GM23248 (cell line): ENCODE results near the gene LGSN. TPM values are rescaled to one million over a fixed set of nuclear protein-coding genes. Genes with fewer than 3 reads are reported as not detected.
"Not testable (repeated sequence)": the region's sequence is repeated elsewhere in the genome, so short reads cannot be mapped to it uniquely, and the experiment has no call there.

Experiments
- DNase-seq: peaks from one replicate; pipeline ENCODE4 v3.0.0-alpha.2; 2015
- H2AFZ ChIP-seq: fragments of 200-600 bp; sonication (generic); 2 replicates; pipeline ENCODE4 v1.6.1; 2016; ENCODE audit warnings: antibody characterized with exemption
- H3F3A ChIP-seq: fragments of 200-600 bp; sonication (generic); 2 replicates; pipeline ENCODE4 v1.6.1; 2016; ENCODE audit warnings: mild to moderate bottlenecking, antibody characterized with exemption, mixed run types; ENCODE audit not compliant: insufficient read depth
- H3K27ac ChIP-seq: fragments of 200-600 bp; sonication (generic); 2 replicates; pipeline ENCODE4 v1.5.1; 2016; ENCODE audit warnings: mild to moderate bottlenecking
- H3K27me3 ChIP-seq: fragments of 200-600 bp; sonication (generic); replicated peaks from 2 replicates; pipeline ENCODE4 v1.6.1; 2016; ENCODE audit warnings: mild to moderate bottlenecking; ENCODE audit not compliant: insufficient read depth
- H3K36me3 ChIP-seq: fragments of 200-600 bp; sonication (generic); 2 replicates; pipeline ENCODE4 v1.6.1; 2016; ENCODE audit warnings: low read depth, mild to moderate bottlenecking
- H3K4me1 ChIP-seq: fragments of 200-600 bp; sonication (generic); 2 replicates; pipeline ENCODE4 v1.6.1; 2016; ENCODE audit warnings: mild to moderate bottlenecking; ENCODE audit not compliant: insufficient read depth
- H3K4me2 ChIP-seq: fragments of 200-600 bp; sonication (generic); one replicate; pipeline ENCODE4 v1.6.1; 2016; ENCODE audit warnings: mild to moderate bottlenecking; ENCODE audit not compliant: unreplicated experiment
- H3K4me3 ChIP-seq: fragments of 200-600 bp; sonication (generic); 2 replicates; pipeline ENCODE4 v1.5.1; 2016; ENCODE audit warnings: mild to moderate bottlenecking
- H3K79me2 ChIP-seq: fragments of 200-600 bp; sonication (generic); 2 replicates; pipeline ENCODE4 v1.6.1; 2016; ENCODE audit warnings: mild to moderate bottlenecking; ENCODE audit not compliant: insufficient read depth
- H3K9ac ChIP-seq: fragments of 200-600 bp; sonication (generic); 2 replicates; pipeline ENCODE4 v1.6.1; 2016; ENCODE audit warnings: mild to moderate bottlenecking
- H3K9me2 ChIP-seq: fragments of 200-600 bp; sonication (generic); 2 replicates; pipeline ENCODE4 v1.6.1; 2016; ENCODE audit warnings: mixed run types, mild to moderate bottlenecking, moderate library complexity; ENCODE audit not compliant: insufficient read depth
- H3K9me3 ChIP-seq: fragments of 200-600 bp; sonication (generic); one replicate; pipeline ENCODE4 v1.6.1; 2017; ENCODE audit warnings: low read depth
- H4K20me1 ChIP-seq: fragments of 200-600 bp; sonication (generic); 2 replicates; pipeline ENCODE4 v1.6.0; 2016; ENCODE audit not compliant: insufficient read depth
- EZH2 ChIP-seq: fragments of 200-600 bp; sonication (generic); IDR thresholded peaks from 2 replicates; pipeline ENCODE4 v1.6.1; 2018; ENCODE audit warnings: antibody characterized with exemption, mild to moderate bottlenecking; ENCODE audit not compliant: insufficient read depth, poor library complexity, severe bottlenecking
- EZH2phosphoT487 ChIP-seq: fragments of 200-600 bp; sonication (generic); IDR thresholded peaks from 2 replicates; pipeline ENCODE4 v1.6.1; 2018; ENCODE audit warnings: antibody characterized with exemption, moderate library complexity, mild to moderate bottlenecking, low read depth; ENCODE audit not compliant: insufficient read depth
- WGBS, 2 experiments: methylation state at CpG; one replicate each; pipeline ENCODE4 v1.1.6; 2015 to 2017; ENCODE audit warnings: low lambda C conversion rate in 2 of 2, low coverage in 1 of 2; ENCODE audit errors: missing lambda C conversion rate in 2 of 2; 5-methylcytosine and 5-hydroxymethylcytosine counted together
- in situ Hi-C: fragments of 300-500 bp; cut with MboI; formaldehyde crosslinking; loops from 2 replicates; pipeline ENCODE4 v1.15.0; 2020
- polyA plus RNA-seq: library from polyadenylated mRNA; unstranded; fragments of >200 nt; fragmentation: Nextera tagmentation; extraction: Ambion mirVana; gene quantifications from 2 replicates; pipeline ENCODE4 v1.2.1, GENCODE V29; 2016
- total RNA-seq: library from RNA; depleted of rRNA; stranded (reverse); fragments of >200 nt; shearing (Covaris generic); gene quantifications from 2 replicates; pipeline ENCODE4 v1.2.3, GENCODE V29; 2014

The LGSN gene
- total and polyA plus RNA-seq, 2 experiments from 2014 or later = not detected

DNA sequence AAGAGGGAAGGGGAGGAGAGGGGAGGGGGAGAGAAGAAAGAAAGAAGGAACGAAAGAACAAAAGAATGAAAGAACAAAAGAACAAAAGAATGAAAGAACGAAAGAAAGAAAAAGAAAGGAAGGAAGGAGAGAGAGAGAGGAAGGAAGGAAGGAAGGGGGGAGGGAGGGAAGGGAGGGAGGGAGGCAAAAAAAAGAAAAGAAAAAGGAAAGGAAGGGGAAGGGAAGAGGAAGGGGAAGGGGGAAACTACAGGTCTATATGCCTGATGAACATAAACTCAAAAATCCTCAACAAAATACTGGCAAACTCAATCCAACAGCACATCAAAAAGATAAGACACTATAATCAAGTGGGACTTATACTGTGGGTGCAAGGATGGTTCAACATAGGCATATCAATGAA is 13.7 kb upstream of the LGSN start:
- 42 to 50% methylated on average over 1 to 2 of the region's 2 CpGs for WGBS, 2 experiments
- no peaks in the 10 kb centered on the region for H3K4me1 ChIP-seq

DNA sequence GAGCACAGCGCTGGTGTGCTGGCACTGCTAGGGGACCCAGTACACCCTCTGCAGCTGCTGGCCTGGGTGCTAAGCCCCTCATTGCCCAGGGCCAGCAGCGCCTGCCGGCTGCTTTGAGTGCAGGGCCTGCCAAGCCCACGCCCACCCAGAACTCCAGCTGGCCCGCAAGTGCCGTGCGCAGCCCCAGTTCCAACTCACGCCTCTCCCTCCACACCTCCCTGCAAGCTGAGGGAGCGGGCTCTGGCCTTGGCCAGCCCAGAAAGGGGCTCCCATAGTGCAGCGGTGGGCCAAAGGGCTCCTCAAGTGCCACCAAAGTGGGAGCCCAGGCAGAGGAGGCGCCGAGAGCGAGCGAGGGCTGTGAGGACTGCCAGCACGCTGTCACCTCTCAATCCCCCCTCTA is 6.8 kb upstream of the LGSN start:
- WGBS, 2 experiments = 59 to 65% methylated on average over 14 to 15 of the region's 15 CpGs
- H3K4me3 ChIP-seq, H3F3A ChIP-seq, H3K4me1 ChIP-seq, in situ Hi-C loops, H4K20me1 ChIP-seq, DNase-seq, H3K4me2 ChIP-seq, H3K36me3 ChIP-seq, H3K27ac ChIP-seq, H3K79me2 ChIP-seq, H3K9me3 ChIP-seq, H2AFZ ChIP-seq, H3K9me2 ChIP-seq, H3K9ac ChIP-seq: not testable (repeated sequence)
- H3K27me3 ChIP-seq = peaks cover 12% of the 10 kb centered on the region; the same call in 1 of the 2 replicates

More for the DNA sequence above, 13.7 kb upstream of the LGSN start:
- Histone ChIP-seq H2AFZ (no peak overlapping the region), H3K9me3 (no peaks in the 10 kb centered on the region), H4K20me1 (no peaks in the 10 kb centered on the region), H3F3A (no peaks in the 10 kb centered on the region), H3K27me3 (no peaks in the 10 kb centered on the region; the same call in 1 of the 2 replicates), H3K27ac (no peak overlapping the region), H3K79me2 (no peaks in the 10 kb centered on the region), H3K4me3 (no peak overlapping the region), H3K9ac (no peak overlapping the region), H3K4me2 (no peak overlapping the region), H3K9me2 (no peaks in the 10 kb centered on the region), H3K36me3 (no peaks in the 10 kb centered on the region)
- DNase-seq = no peak
- in situ Hi-C loops = no loop called here
- TF ChIP-seq EZH2phosphoT487 = no peak
- TF ChIP-seq EZH2 = no peak

DNA sequence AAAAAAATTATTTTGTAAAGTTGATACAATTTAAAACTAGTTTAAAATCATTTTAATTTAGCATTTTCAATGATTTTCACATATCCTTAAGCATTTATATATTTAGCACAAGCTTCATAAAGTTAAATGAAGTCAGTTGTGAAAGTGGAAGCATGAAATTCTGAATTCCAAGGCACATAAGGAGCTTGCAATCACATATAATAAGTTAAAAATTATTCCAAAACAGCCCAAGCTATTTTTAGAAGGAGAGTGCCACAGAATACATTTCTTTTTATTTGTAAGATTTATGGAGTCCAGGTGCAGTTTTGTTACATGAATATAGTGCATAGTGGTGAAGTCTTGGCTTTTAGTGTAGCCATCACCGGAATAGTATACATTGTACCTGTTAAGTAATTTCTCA is 3.2 kb upstream of the LGSN start:
- Histone ChIP-seq H3F3A (no peaks in the 10 kb centered on the region), H3K4me2 (no peak overlapping the region), H3K36me3 (no peaks in the 10 kb centered on the region), H3K27ac (no peak overlapping the region), H3K27me3 (peaks cover 22% of the 10 kb centered on the region; the same call in 1 of the 2 replicates), H3K4me1 (no peaks in the 10 kb centered on the region), H3K79me2 (no peaks in the 10 kb centered on the region), H3K9me2 (no peaks in the 10 kb centered on the region), H2AFZ (no peak overlapping the region), H4K20me1 (no peaks in the 10 kb centered on the region), H3K9ac (no peak overlapping the region), H3K4me3 (no peak overlapping the region), H3K9me3 (no peaks in the 10 kb centered on the region)
- 32 to 42% methylated on average over 1 of the region's 1 CpG for WGBS, 2 experiments
- DNase-seq = no peak
- TF ChIP-seq EZH2 = no peak
- TF ChIP-seq EZH2phosphoT487 = no peak
- in situ Hi-C loops = loop anchor here (25.0 kb wide), 1 partner anchor 464 kb away; no protein-coding TSS in a partner anchor

DNA sequence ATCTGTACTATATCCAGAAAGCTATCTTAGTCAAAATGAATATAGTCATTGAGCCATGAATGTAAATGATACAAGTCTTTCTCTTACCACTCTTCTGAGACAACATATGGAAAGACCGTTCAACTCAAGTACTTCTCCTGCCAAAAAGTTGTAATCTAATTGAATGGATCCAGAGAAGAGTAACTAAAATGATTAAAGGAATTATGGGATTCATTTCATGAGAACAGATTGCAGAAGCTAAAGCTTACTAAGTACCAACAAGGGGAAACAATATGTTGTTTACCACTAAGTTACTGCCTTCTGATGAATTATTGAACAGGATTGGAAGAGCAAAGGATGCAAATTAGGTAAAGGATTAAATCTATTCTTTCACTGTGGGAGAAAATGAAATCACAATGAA is 2.0 kb upstream of the LGSN start:
- Histone ChIP-seq H3K27ac (no peak overlapping the region), H3K9me2 (no peaks in the 10 kb centered on the region), H3K4me1 (no peaks in the 10 kb centered on the region), H3K36me3 (no peaks in the 10 kb centered on the region), H2AFZ (no peak overlapping the region), H4K20me1 (no peaks in the 10 kb centered on the region), H3K9ac (no peak overlapping the region), H3K4me2 (no peak overlapping the region), H3K27me3 (peaks cover 31% of the 10 kb centered on the region; the same call in 1 of the 2 replicates), H3F3A (no peaks in the 10 kb centered on the region), H3K9me3 (no peaks in the 10 kb centered on the region), H3K4me3 (no peak overlapping the region), H3K79me2 (no peaks in the 10 kb centered on the region)
- WGBS, 2 experiments = 66 to 67% methylated on average over 1 of the region's 1 CpG
- no peak for DNase-seq
- in situ Hi-C loops = loop anchor here (25.0 kb wide), 1 partner anchor 465 kb away; no protein-coding TSS in a partner anchor
- TF ChIP-seq EZH2 (no peak), EZH2phosphoT487 (no peak)

DNA sequence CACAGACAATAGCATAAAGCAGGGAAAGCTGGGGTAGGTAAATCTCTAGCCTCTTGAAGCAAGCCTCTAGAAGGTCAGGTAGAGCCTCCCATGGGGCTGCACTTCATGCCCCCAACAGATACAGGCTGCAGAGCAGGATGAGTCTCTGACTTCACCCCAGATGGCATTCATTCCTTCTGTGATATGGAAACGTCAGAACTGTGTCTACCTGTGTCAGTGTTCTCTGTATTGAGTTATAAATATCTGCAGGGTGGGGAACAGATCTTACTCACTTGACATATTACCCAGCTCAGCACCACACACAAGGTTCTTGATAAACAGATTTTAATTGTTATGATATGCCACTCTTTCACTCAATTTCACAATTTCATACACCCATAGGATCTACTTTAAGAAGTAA is 2.1 kb downstream of the LGSN start:
- no peak overlapping the region for H3K4me2 ChIP-seq
- in situ Hi-C loops = loop anchor here (25.0 kb wide), 1 partner anchor 470 kb away; no protein-coding TSS in a partner anchor
- H2AFZ ChIP-seq = no peak overlapping the region
- no peaks in the 10 kb centered on the region for H3F3A ChIP-seq
- no peak for DNase-seq
- no peak overlapping the region for H3K9ac ChIP-seq
- H3K27ac ChIP-seq = no peak overlapping the region
- TF ChIP-seq EZH2 (no peak), EZH2phosphoT487 (no peak)
- H3K27me3 ChIP-seq = peaks cover 24% of the 10 kb centered on the region
- no peaks in the 10 kb centered on the region for H3K4me1 ChIP-seq
- no peak overlapping the region for H3K4me3 ChIP-seq
- no peaks in the 10 kb centered on the region for H3K9me3 ChIP-seq
- H3K36me3 ChIP-seq = no peaks in the 10 kb centered on the region
- H3K79me2 ChIP-seq = no peaks in the 10 kb centered on the region
- WGBS, 2 experiments = 0% methylated on average over 1 of the region's 1 CpG
- no peaks in the 10 kb centered on the region for H4K20me1 ChIP-seq
- no peaks in the 10 kb centered on the region for H3K9me2 ChIP-seq
